ENCODE measurements around the gene ANXA10.
A peak's percentile ranks its signal among the peaks of the same experiment; 100 is the strongest.
"Not testable (repeated sequence)": the region's sequence is repeated elsewhere in the genome, so short reads cannot be mapped to it uniquely, and the experiment has no call there.

The ANXA10 gene

GRCh38 chr4:168203233-168203911 is 111.0 kb downstream of the ANXA10 start:
- DNase-seq (ENCODE audit: low read depth) = no peak
- TF ChIP-seq CTCF (conservative IDR thresholded peaks at IDR 0.05; ENCODE audit: low read length) = no peak
- no peak overlapping the region for H3K4me3 ChIP-seq (ENCODE audit: low read length)

DNA sequence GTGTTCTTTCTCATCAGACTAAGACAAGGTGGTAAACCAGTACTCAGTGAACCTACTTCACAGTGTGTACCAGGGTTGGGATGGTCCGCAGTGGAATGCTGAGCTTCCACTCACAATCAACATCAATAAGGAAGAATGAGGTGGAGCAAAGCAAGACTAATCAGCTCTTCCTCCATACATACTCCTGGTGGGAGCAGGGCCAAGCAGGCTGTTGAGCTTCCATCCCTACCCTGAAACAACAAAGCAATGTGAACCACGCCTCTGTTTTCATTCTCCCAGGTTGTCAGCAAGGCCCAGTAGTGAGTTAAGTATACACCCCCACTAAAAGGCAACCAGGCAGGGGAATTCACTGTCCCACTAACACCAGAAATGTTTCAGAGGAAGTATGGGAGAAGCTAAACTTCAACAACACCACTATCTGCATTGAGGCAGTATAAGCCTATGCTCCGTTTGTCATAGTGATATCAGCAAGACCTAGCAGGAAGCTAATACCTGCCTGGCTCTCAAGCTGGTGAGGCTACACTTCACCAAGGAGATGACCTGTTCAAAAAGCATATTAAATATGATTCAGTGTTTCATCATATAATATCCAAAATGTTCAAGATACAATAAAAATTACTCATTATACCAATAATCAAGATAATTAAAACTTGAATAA is 116.7 kb downstream of the ANXA10 start:
- no peak for TF ChIP-seq CTCF (conservative IDR thresholded peaks at IDR 0.05; ENCODE audit: low read length)
- no peak for DNase-seq (ENCODE audit: low read depth)
- no peak overlapping the region for H3K4me3 ChIP-seq (ENCODE audit: low read length)

DNA sequence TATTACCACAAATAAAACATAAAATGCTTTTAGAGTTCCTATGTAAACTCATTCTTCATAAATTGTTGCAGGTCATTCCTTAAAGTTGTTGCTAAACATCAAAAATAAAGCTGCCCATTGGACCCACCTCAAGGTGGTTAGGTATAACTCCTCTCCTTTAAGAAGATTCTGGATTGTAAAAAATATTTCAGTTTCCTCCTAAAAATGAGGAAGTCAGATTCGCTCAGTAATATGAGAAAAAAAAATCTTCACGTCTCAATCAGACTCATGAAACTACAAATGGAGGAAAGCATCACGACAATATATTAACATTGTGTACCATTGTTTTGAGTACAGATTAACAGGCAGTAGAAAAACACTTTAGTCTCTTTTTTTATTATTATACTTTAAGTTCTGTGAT is 120.3 kb downstream of the ANXA10 start:
- H3K4me3 ChIP-seq (ENCODE audit: low read length) = no peak overlapping the region
- no peak for TF ChIP-seq CTCF (conservative IDR thresholded peaks at IDR 0.05; ENCODE audit: low read length)
- DNase-seq (ENCODE audit: low read depth) = no peak

- not testable (repeated sequence) for H3K4me3 ChIP-seq (ENCODE audit: low read length)
Observed at GRCh38 chr4:168213511-168213910, 121.2 kb downstream of the ANXA10 start.

GRCh38 chr4:168218645-168219044 is 126.3 kb downstream of the ANXA10 start:
- peak; percentile 33 for DNase-seq (ENCODE audit: low read depth)
- TF ChIP-seq CTCF (conservative IDR thresholded peaks at IDR 0.05; ENCODE audit: low read length) = no peak
- H3K4me3 ChIP-seq (ENCODE audit: low read length) = no peak overlapping the region

More at GRCh38 chr4:168213511-168213910, 121.2 kb downstream of the ANXA10 start:
- peak; percentile 16 for DNase-seq (ENCODE audit: low read depth)

- no peak for TF ChIP-seq CTCF (conservative IDR thresholded peaks at IDR 0.05; ENCODE audit: low read length)
- no peak overlapping the region for H3K4me3 ChIP-seq (ENCODE audit: low read length)
- no peak for DNase-seq (ENCODE audit: low read depth)
Observed at GRCh38 chr4:168220893-168221292, 128.6 kb downstream of the ANXA10 start.

DNA sequence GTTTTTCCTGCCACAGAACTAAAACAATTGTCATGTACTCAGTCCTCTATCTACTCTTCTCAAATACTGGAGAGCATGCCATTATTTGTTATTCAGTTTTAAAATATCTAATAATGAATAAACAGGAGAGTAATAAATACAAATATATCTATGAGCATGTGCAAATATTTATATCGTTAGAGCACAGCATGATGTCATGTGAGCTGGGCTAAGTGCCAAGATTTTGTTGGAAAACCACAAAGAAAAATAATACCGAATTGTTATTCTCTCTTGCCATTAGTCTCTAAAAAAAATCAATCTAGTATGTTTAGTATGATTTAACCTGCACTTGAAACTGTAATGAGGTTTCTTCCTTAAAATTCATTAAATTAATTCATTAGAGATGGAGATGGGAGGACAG is 129.0 kb downstream of the ANXA10 start:
- no peak overlapping the region for H3K4me3 ChIP-seq (ENCODE audit: low read length)
- no peak for TF ChIP-seq CTCF (conservative IDR thresholded peaks at IDR 0.05; ENCODE audit: low read length)
- DNase-seq (ENCODE audit: low read depth) = peak; percentile 57

Measured in AG10803 (cell line).